ENCODE results near the gene WFDC9.

DNA sequence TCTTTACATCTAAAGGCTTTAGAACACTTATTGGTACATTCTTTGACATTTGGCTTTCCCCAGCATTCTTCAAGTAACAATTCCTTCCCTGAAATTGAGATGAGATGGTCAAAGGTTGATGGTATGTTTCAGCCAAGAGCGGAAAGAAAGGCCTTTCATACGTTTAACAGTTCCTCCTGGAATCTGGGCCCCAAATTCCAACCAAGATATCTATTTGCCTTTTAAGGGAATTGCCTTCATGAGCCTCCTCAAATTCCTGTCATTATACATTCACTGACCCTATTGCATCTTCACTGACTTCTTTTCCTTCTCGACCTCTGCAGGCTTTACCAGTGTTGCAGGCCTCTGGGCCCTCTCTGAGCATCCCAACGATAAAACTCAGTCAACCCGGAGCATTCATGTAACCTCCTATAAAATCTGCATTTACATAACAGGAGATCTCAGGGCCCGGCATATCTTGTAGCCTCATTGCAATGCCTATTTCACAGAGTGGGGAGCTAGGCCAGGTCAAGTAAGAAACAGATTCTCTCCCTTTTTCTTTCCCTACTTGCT lies 18.3 kb upstream of the WFDC9 start:
- TF ChIP-seq, protein P1, sequence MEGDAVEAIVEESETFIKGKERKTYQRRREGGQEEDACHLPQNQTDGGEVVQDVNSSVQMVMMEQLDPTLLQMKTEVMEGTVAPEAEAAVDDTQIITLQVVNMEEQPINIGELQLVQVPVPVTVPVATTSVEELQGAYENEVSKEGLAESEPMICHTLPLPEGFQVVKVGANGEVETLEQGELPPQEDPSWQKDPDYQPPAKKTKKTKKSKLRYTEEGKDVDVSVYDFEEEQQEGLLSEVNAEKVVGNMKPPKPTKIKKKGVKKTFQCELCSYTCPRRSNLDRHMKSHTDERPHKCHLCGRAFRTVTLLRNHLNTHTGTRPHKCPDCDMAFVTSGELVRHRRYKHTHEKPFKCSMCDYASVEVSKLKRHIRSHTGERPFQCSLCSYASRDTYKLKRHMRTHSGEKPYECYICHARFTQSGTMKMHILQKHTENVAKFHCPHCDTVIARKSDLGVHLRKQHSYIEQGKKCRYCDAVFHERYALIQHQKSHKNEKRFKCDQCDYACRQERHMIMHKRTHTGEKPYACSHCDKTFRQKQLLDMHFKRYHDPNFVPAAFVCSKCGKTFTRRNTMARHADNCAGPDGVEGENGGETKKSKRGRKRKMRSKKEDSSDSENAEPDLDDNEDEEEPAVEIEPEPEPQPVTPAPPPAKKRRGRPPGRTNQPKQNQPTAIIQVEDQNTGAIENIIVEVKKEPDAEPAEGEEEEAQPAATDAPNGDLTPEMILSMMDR (conservative IDR thresholded peaks at IDR 0.05; ENCODE audit: low read length), result no peak
- no peak for TF ChIP-seq EZH2phosphoT487 (IDR thresholded peaks at IDR 0.05; ENCODE audit: borderline replicate concordance, low read depth, low read length)
